Cardiac muscle cell (in vitro differentiated cells and primary cell): ENCODE data around the gene NYNRIN. TPM values are rescaled to one million over a fixed set of nuclear protein-coding genes. Genes with fewer than 3 reads are reported as not detected.
A peak's percentile ranks its signal among the peaks of the same experiment; 100 is the strongest.

Experiments
- DNase-seq, 2 donors: peaks; one replicate each; pipeline versions ENCODE4 v3.0.0 to v3.0.0-alpha.2; 2010 to 2017; ENCODE audit warnings: low read depth in 1 of 2, low spot score in 1 of 2
- H3K27ac ChIP-seq: fragments of 200-600 bp; sonication (generic); 2 replicates; pipeline ENCODE4 v1.5.1; 2016
- H3K27me3 ChIP-seq: fragments of 200-600 bp; sonication (generic); 2 replicates; pipeline ENCODE4 v1.6.0; 2016; ENCODE audit warnings: control low read depth
- H3K36me3 ChIP-seq: fragments of 200-600 bp; sonication (generic); 2 replicates; pipeline ENCODE4 v1.5.1; 2016; ENCODE audit warnings: control low read depth
- H3K4me1 ChIP-seq: fragments of 200-600 bp; sonication (generic); 2 replicates; pipeline ENCODE4 v1.8.1; 2017; ENCODE audit warnings: low read depth, mild to moderate bottlenecking, mixed run types
- H3K4me3 ChIP-seq: fragments of 200-600 bp; sonication (generic); 2 replicates; pipeline ENCODE4 v1.5.1; 2016; ENCODE audit warnings: mild to moderate bottlenecking
- H3K9me3 ChIP-seq: fragments of 200-600 bp; sonication (generic); 2 replicates; pipeline ENCODE4 v1.5.1; 2017; ENCODE audit warnings: low read depth, mild to moderate bottlenecking, control low read depth
- CTCF ChIP-seq: IDR thresholded peaks from 2 replicates; pipeline ENCODE4 v1.5.1; 2012; ENCODE audit warnings: low read depth, mild to moderate bottlenecking, low read length
- polyA plus RNA-seq: library from polyadenylated mRNA; unstranded; fragments of >200 nt; fragmentation: Nextera tagmentation; extraction: Ambion mirVana; gene quantifications from 2 replicates; pipeline ENCODE4 v1.2.1, GENCODE V29; 2016
- total RNA-seq: library from RNA; depleted of rRNA; stranded (reverse); fragments of >200 nt; gene quantifications from 2 replicates; pipeline ENCODE4 v1.2.3, GENCODE V29; 2016

The NYNRIN gene
- total and polyA plus RNA-seq, 2 experiments from 2014 or later: 21.3 to 56.2 TPM

- Histone ChIP-seq H3K4me1 (peaks cover 30% of the 10 kb centered on the region), H3K4me3 (peak overlapping the region; percentile 61), H3K27ac (peak overlapping the region; percentile 69), H3K9me3 (no peaks in the 10 kb centered on the region), H3K36me3 (no peaks in the 10 kb centered on the region), H3K27me3 (no peaks in the 10 kb centered on the region)
- TF ChIP-seq CTCF: no peak
- DNase-seq: peak; percentile 52 to 79
These were observed 530 bp upstream of the NYNRIN start for GRCh38 chr14:24398293-24398652.

GRCh38 chr14:24399447-24399822 is 632 bp downstream of the NYNRIN start:
- Histone ChIP-seq H3K4me3 (peak overlapping the region; percentile 61), H3K27ac (peak overlapping the region; percentile 69), H3K4me1 (peaks cover 31% of the 10 kb centered on the region), H3K36me3 (no peaks in the 10 kb centered on the region), H3K27me3 (no peaks in the 10 kb centered on the region), H3K9me3 (no peaks in the 10 kb centered on the region)
- DNase-seq: no peak
- no peak for TF ChIP-seq CTCF

GRCh38 chr14:24399999-24400718 is 1.4 kb downstream of the NYNRIN start:
- H3K9me3 ChIP-seq: no peaks in the 10 kb centered on the region
- no peaks in the 10 kb centered on the region for H3K27me3 ChIP-seq
- DNase-seq: no peak
- no peaks in the 10 kb centered on the region for H3K36me3 ChIP-seq
- peaks cover 31% of the 10 kb centered on the region for H3K4me1 ChIP-seq
- H3K27ac ChIP-seq: no peak overlapping the region
- peak overlapping the region; percentile 61 for H3K4me3 ChIP-seq
- no peak for TF ChIP-seq CTCF

GRCh38 chr14:24401810-24402702 is 3.3 kb downstream of the NYNRIN start:
- no peaks in the 10 kb centered on the region for H3K27me3 ChIP-seq
- no peaks in the 10 kb centered on the region for H3K9me3 ChIP-seq
- no peak for DNase-seq
- TF ChIP-seq CTCF: no peak
- no peaks in the 10 kb centered on the region for H3K36me3 ChIP-seq
- no peak overlapping the region for H3K4me3 ChIP-seq
- H3K4me1 ChIP-seq: peaks cover 31% of the 10 kb centered on the region
- H3K27ac ChIP-seq: no peak overlapping the region

- TF ChIP-seq CTCF: no peak
- Histone ChIP-seq H3K27me3 (no peaks in the 10 kb centered on the region), H3K27ac (no peak overlapping the region), H3K36me3 (no peaks in the 10 kb centered on the region), H3K4me1 (peaks cover 23% of the 10 kb centered on the region), H3K9me3 (no peaks in the 10 kb centered on the region), H3K4me3 (no peak overlapping the region)
- DNase-seq: peak in 1 of 2 donors; percentile 47
These were observed 4.6 kb downstream of the NYNRIN start for GRCh38 chr14:24403294-24403998.
